GM23248 (cell line): Measurements from ENCODE around the gene WWOX.

Experiments used
- EZH2 ChIP-seq: fragments of 200-600 bp; sonication (generic); IDR thresholded peaks from 2 replicates; pipeline ENCODE4 v1.6.1; 2018; ENCODE audit warnings: antibody characterized with exemption, mild to moderate bottlenecking; ENCODE audit not compliant: insufficient read depth, poor library complexity, severe bottlenecking
- EZH2phosphoT487 ChIP-seq: fragments of 200-600 bp; sonication (generic); IDR thresholded peaks from 2 replicates; pipeline ENCODE4 v1.6.1; 2018; ENCODE audit warnings: antibody characterized with exemption, moderate library complexity, mild to moderate bottlenecking, low read depth; ENCODE audit not compliant: insufficient read depth

DNA sequence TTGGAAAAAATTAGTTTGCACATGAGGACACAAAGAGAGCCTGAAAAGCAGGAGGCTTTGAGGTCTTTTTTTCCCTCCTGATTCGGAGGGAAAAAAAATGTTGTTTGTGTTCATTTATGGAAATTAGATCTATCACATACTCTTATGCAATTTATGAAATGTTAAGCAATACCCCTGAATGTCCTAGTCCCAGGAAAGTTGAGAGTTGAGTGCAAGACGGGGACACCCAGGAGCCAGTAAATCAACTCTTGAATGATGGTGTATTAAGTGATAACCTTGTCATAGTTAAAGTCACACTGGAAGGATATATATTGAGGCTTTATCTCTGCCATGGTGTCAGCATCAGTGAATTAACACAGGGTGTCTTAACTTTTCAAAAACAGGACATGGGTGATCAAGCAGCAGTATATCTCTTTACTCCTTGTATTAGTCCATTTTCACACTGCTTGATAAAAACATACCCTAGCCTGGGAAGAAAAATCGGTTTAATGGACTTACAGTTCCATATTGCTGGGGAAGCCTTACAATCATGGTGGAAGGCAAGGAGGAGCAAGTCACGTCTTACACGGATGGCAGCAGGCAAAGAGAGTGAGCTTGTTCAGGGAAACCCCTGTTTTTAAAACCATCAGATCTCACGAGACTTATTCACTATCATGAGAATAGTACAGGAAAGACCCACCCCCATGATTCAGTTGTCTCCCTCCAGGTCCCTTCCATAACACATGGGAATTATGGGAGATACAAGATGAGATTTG lies 1032.0 kb downstream of the WWOX start:
- no peak for TF ChIP-seq EZH2phosphoT487
- no peak for TF ChIP-seq EZH2
